NOMO-1 treated with dmso at 0.1 percent for 144 hours (cell line): ENCODE results near the gene GPS1.

Experiments used
- DNase-seq: peaks from one replicate; lab custom pipeline; 2025; ENCODE audit not compliant: unreplicated experiment; lab: John Stamatoyannopoulos, UW

The GPS1 gene

DNA sequence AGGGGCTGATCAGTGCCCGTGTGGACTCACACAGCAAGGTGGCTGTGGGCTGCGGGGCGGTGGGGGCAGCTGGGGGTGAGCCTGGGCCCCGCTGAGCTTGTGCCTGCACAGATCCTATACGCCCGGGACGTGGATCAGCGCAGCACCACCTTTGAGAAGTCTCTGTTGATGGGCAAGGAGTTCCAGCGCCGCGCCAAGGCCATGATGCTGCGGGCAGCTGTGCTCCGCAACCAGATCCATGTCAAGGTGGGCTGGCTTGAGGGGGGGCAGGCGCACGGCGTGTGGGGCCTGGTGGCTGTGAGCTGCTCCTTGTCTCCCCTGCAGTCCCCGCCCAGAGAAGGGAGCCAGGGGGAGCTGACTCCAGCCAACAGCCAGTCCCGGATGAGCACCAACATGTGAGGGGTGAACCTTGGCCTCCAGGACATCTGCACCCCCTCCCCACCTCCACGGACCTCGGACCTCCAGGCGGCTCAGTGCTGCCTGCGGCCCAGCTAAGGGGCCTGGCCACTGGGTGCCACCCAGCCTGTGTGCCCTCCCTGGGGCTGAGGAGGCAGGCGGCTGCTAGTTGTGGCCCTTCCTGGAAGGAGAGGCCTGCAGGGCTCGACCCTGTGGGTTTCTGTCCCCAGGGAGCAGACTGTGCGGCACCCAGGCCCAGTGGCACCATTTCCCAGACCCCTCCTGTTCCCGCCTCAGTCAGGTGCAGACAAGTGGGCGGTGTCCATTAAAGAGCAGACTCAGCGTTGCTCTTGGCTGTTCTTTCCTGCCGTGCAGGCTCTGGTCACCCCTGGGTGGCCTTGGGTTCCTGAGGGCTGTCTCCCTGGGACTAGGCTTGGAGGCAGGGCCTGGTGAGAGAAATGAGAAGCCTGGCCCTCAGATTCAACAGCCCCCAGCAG is 5.3 kb downstream of the GPS1 start:
- no peak for DNase-seq

DNA sequence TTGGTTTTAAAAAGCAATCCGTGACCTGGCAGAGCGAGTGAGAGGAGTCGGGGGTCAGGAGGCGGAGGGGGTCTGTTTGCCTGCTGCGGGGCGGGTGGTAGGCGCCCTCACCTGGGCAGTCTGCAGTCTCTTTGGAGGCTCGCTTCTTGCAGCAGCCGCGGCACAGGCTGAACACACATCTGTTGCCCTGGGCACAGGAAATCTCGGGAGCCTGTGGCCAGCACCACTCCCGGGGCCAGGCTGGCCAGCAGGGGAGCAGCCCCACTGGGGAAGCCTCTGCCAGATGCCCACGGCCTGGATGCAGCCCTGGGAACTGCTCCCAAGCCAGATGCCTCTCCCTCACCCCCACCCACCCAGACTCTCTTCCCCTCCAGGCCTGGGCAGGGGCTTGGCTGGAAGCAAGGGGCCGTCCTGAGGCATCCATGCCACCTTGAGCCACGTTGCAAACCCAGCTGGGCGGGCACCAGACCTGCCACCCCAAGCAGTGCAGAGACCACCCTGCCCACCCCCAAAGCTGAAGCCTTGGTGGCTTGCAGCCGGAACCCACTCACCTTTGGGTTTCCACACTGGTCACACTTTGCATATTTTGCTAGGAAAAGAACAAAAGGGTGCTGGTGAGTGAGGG is 6.6 kb downstream of the GPS1 start:
- DNase-seq: no peak

DNA sequence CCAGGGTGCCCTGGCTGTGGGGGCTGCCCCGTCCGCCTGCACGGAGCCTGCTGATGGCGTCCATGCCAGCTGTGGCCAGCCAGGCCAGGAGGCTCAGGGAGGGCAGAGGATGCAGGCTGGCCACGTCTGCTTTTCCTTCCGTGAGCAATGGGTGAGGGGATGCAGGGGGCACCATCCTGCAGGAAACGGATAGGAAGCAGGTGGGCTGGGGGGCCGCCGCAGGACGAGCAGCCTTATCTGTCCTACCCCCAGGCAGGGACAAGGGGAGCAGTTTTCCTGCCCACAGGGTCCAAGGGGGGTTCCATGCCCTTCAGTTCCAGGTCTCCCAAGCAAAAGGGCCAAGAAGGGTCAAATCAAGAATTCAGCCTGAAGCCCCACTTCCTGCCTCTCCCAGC is 7.2 kb downstream of the GPS1 start:
- DNase-seq: no peak

DNA sequence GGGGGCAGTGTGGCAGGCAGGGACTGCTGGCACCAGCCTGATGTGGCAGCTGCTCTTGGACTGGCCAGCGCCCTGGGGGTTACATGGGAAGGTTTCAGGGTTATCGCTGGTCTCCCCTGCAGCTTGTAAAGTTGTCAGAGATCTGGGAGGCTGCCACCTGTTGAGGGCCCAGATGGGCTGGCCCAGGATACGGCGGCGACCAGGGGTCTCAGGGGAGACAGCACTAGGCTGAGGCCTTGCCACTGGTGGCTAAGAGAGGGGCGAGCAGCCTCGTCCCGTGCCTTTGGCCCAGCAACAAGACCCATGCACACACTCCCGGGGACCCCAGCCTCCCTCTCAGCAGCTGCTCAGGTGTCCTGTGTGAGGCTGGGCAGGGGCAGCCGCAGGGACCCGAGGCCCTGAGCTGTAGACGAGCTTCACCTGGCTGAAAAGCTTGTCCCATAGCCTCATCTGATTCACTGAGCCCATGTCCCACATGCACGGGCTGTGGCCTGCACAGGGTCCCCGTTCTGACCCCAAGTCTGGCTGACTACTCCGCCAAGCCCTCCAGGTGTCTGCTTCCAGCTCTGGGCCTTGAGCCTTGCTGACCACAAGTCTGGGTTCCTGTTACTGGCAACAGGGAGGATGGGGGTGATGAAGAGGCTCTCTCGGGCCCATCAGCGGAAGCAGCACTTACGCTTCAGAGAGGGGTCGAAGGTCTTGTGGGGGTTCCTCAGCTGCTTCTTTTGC is 7.7 kb downstream of the GPS1 start:
- DNase-seq: no peak

GRCh38 chr17:82060001-82060380 is 8.3 kb downstream of the GPS1 start:
- DNase-seq: no peak

DNA sequence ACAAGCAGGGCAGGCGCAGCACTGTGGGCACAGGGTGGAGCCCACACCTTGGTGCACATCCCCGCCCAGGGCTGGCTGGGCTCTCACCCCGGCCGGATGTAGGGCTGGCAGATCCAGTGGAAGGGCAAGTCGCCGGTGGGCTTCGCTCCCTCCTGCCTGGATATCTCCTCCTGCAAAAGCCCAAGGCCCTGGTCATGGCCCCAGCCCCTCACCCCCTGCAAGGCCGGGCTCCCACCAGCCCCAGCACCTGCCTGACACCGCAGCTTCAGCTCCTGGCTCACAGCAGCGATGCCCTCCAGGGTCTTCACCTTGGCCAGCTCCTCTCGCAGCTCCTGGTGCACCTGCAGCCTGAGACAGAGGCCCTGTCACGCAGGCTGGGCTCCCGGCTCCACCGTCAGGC is 8.9 kb downstream of the GPS1 start:
- DNase-seq: no peak

GRCh38 chr17:82061047-82061925 is 9.6 kb downstream of the GPS1 start:
- no peak for DNase-seq

- no peak for DNase-seq
These were observed 10.6 kb downstream of the GPS1 start for GRCh38 chr17:82062076-82062983.

- DNase-seq: no peak
These were observed 11.3 kb downstream of the GPS1 start for GRCh38 chr17:82062984-82063368.

DNA sequence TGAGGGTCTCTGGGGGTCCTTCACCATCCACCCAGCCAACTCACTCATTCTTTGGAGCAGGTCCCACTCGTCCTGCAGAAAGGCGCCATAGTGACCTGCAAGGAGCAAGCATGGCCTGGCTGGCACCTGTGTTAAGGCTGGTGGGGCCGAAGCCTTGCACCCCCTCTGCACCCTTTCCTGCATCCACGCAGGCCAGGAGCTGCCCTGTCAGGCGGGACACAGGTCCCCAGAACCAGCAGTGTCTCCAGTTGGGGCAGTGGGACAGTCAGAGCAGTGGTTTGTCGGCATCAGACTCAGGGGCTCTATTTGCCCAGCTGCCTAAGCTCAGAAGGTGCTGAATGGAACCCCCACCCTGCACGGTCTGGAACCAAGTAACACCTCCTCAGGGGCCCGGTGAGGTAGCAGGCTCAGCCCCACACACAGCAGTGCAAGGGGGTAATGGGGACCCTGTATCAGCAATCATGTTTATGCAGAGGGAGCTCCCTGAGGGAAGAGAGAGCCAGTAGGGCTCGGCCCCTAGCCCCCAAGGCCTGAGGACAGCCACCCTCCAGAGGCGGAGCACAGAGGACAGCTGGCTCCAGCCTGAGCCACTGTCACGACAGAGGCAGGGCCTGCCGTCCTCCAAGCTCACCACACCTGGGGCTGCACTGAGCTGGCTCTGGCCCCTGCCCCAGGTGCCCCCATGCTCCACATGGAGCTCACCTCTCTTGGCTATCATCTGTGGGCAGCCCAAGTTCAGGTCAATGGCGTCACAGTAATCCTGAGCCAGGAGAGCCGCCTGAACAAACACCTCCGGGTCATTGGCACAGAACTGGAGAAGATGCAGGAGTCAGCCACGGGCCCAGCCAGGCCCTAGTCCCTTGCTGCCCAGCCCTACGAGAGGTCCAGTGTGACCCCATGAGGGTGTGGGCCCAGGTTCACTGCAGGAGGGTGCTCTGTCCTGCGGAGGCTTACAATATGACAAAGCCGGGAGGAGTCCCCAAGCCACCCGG is 12.0 kb downstream of the GPS1 start:
- no peak for DNase-seq

- DNase-seq: no peak
These were observed 12.9 kb downstream of the GPS1 start for GRCh38 chr17:82064433-82065192.

DNA sequence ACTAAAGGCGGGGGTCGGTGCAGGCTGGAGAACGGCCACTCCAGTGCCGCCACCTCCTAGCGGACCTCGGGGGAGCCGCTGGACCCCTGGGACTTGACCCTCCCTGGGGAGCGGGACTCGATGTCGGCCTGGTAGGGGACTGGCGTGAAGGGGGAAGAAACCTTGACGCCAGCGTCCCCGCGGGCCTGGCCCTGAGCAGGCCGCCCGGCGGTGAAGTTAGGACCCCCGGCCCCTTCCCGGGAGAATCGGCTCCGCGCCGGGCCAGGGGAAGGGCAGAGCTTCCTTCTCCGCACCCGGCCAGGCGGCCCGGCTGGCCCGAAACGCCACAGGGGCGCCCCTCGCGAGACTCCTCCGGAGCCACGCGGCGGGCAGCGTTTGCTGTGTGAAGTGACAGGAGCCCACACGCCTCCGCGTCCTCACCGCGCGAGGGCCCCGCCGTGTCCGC is 13.5 kb downstream of the GPS1 start:
- DNase-seq: no peak

DNA sequence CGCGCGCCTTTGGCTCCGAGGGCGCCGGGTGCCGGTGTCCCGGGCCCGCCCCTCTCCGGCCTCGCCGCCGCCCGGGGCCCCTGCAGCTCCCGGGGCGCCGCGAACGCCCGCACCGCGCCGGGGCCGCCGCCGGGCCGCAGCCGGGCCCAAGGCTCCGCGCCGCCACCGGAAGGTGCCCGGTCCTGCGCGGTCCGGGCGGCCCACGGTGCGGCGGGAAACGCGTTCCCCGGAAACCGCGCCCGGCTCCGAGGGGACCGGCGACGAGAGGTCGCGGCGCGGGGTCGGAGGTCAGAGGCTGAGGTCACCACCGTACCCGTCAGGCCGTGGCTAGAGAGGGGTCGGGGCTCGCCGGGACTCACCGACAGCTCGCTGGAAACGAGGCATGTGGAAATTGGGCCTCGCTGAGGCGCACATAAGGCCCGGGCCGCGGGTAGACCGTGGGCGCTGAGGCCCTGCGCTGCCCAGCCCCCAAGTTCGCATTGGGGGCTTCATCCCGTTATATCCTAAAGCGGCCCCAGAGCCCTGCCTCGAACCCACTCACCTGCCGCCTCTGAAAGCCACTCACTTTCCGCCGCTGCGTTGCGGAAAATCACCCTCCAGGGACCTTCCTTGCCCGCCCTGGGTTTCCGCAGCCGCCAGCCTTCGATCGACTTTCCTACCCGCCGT is 14.1 kb downstream of the GPS1 start, which contains the start of gene DUS1L:
DUS1L (minus strand) TSS at position 167 of the 666 bp plus-strand sequence. CDS start 745 bp downstream, outside the sequence.
- peak; percentile 30 for DNase-seq

- DNase-seq: no peak
These were observed 18.9 kb downstream of the GPS1 start for GRCh38 chr17:82070611-82071010.

- no peak for DNase-seq
These were observed 21.1 kb downstream of the GPS1 start for GRCh38 chr17:82072827-82073226.

DNA sequence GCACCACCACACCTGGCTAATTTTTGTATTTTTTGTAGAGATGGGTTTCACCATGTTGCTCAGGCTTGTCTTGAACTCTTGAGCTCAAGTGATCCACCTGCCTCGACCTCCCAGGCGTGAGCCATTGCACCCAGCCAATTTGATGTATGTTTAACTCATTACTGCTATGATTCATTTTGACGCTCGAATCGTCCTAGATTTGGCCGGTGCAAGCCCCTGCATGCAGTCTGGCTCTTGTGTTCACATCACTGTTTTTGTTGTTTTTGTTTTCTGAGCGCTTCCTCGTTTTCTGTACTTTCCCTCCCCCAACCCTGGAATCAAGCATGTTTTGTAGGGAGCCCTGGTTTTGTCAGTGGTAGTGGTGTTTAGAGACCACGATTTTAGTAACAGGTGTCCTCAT is 21.7 kb downstream of the GPS1 start:
- DNase-seq: no peak
